GM19351 (cell line): ENCODE data around the gene C2.
"Not testable (repeated sequence)": the region's sequence is repeated elsewhere in the genome, so short reads cannot be mapped to it uniquely, and the experiment has no call there.

Experiments used
- ATAC-seq: cut with Tn5 transposase; IDR thresholded peaks from one replicate; pipeline ENCODE4 v1.9.1; 2021; ENCODE audit warnings: mild to moderate bottlenecking, moderate library complexity; ENCODE audit not compliant: unreplicated experiment

C2 gene

DNA sequence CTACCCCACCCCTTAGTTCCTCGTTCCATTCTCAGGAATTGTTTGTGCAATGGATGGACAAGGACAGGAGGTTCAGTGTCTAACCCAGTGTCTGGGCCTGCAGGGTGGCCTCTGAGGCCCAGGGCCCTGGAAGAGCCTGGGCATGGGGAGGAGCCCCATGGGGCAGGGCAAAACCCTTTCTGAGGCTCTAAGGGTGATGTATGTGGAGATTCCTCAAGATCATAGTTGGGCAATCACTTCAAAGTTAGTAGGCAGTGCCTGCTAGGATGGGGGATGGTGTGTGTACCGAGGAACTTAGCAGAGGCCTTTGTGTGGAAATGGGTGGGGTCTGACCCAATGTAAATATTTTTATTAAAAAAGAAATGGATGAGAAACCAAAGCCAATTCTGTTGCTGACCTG, 6.7 kb upstream of the C2 start:
- ATAC-seq, result no peak

DNA sequence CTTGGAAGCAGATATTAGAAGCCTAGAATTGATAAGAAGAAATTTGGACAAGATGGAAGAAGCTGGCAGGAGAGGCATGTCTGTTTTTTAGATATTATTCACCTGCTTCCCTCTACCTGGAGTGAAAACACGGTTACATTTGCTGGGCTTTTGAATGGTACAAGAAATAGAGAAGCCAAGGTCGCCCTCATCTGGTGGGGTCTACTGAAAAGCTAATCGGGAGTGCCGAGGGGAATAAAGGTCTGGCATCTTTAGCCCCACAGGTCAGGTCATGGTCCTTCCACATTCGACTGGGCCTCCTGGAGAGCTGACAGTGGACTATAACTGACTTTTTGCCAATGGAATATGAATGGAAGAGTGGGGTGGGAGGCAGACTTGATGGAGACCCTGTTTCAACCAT, 4.6 kb upstream of the C2 start:
- ATAC-seq, result no peak

DNA sequence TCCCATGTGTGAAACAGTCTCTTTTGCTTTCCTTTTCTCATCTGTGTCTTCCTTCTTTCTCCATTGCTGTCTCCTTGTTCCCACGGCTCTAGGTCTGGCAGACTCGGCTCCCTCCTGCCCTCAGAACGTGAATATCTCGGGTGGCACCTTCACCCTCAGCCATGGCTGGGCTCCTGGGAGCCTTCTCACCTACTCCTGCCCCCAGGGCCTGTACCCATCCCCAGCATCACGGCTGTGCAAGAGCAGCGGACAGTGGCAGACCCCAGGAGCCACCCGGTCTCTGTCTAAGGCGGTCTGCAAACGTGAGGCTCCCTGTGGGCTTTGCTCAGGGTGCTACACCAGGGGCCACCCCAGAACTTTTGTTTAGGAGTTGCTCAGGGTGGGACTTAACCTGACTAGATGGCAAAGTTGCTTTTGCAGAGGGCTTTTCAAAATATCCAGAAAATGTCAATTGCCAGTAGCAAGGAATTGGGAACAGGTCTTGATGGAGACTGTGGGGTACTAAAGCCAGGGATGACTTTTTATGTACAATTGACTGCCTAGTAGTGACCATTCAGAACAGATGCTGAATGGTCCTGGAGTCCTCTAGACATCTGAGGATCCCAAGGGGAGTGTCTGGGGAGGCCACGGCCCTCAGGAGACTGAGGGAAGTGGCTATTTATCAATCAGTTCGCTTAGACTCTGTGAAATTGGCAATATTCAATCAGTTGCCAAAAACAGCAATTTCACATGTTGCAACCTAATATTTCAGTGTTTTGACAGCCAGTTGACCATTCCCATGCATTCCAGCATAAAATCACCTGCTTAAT, 550 bp downstream of the C2 start:
- no peak for ATAC-seq

DNA sequence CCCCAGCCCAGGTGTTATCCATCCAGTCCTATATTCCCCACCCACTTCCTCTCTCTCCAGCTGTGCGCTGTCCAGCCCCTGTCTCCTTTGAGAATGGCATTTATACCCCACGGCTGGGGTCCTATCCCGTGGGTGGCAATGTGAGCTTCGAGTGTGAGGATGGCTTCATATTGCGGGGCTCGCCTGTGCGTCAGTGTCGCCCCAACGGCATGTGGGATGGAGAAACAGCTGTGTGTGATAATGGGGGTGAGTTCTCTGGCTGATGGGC, 1.1 kb downstream of the C2 start:
- ATAC-seq, result no peak

DNA sequence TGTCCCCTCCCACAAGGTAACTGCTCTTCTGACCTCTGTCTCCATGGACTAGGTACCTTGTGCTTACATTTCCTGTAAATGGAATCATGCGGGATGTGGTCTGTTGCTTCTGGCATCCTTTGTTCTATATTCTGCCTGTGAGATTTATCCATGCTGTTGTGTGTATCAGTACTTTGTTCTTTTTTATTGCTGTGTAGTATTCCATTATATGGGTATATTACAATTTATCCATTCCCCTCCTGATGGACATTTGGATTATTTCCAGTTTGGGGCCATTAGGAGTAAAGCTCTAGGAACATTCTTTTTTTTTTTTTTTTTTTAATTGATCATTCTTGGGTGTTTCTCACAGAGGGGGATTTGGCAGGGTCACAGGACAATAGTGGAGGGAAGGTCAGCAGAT, 3.4 kb downstream of the C2 start:
- no peak for ATAC-seq

DNA sequence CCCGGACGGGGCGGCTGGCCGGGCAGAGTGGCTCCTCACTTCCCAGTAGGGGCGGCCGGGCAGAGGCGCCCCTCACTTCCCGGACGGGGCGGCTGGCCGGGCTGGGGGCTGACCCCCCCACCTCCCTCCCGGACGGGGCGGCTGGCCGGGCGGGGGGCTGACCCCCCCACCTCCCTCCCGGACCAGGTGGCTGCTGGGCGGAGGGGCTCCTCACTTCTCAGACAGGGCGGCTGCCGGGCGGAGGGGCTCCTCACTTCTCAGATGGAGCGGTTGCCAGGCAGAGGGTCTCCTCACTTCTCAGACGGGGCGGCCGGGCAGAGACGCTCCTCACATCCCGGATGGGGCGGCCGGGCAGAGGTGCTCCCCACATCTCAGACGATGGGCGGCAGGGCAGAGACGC, 4.6 kb downstream of the C2 start:
- not testable (repeated sequence) for ATAC-seq

DNA sequence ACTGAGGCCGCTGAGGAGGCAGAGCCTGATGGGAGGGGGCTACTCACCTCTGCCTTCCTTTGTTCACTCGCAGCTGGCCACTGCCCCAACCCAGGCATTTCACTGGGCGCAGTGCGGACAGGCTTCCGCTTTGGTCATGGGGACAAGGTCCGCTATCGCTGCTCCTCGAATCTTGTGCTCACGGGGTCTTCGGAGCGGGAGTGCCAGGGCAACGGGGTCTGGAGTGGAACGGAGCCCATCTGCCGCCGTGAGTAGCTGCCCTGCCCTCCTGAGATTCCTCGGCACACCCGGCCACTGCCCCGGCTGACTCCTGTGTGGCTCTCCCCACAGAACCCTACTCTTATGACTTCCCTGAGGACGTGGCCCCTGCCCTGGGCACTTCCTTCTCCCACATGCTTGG, 6.0 kb downstream of the C2 start:
- ATAC-seq, result no peak

DNA sequence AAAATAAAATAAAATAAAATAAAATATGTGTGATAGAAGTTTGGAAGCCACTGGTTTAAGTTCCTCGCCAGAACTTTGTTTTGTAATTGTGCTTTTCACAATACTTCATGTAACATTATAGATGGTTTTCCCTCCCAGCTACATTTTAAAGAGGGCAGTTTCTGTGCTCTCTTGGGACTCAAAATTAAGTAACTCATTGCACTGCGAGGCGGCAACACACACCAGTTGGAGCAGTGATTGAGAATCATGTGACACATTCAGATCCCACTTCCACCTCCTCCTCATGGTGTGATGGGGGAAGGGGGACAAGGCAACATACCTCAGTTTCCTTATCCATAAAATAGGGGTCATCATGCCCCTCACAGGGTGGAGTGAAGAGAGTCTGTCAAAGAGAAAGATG, 7.5 kb downstream of the C2 start:
- no peak for ATAC-seq

DNA sequence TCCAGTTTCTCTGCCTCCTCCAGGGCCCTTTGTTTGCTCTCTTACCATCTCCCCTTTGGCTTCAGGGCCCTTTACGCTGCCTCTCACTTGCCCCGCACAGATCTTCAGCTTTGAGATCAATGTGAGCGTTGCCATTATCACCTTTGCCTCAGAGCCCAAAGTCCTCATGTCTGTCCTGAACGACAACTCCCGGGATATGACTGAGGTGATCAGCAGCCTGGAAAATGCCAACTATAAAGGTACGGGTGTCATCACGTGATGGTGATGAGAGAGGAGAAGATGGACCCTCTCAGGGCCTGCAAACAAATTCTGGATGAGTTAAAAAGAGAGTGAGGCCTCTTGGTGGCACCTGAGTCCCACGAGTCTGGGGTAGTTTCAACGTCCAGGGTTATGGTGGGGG, 8.3 kb downstream of the C2 start:
- ATAC-seq, result no peak

DNA sequence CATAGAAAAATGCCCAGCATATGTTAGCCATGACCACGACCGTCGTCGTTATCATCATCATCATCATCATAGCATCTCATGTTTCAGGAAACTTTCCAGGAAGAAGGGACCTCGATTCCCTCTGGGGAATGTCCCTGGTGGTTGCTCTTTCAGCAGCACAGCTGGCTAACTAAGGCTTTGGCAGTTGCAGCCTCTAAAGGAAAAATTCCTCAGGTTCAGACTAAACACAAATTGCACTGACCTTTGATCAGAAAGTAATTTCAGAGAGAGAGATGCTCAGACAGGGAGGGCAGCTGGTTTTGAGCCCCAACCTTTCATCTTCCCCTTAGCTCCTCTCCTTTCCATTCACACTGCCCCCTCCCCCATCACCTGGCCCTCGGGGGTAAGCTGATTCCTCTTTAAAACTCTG, 12.7 kb downstream of the C2 start:
- no peak for ATAC-seq

DNA sequence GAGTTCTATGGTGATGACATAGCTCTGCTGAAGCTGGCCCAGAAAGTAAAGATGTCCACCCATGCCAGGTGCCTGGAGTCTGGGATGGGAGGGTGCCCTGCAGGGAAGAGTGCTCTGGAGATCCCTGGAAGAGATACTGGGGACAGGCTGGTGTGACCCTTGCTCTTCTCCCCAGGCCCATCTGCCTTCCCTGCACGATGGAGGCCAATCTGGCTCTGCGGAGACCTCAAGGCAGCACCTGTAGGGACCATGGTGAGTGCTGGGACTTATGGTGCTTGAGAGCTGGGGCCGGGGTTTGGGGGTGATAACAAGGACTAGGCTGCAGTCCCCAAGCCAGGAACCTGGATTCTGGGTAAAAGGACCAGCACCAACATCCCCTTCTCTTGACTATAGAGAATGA, 16.2 kb downstream of the C2 start:
- ATAC-seq, result no peak

DNA sequence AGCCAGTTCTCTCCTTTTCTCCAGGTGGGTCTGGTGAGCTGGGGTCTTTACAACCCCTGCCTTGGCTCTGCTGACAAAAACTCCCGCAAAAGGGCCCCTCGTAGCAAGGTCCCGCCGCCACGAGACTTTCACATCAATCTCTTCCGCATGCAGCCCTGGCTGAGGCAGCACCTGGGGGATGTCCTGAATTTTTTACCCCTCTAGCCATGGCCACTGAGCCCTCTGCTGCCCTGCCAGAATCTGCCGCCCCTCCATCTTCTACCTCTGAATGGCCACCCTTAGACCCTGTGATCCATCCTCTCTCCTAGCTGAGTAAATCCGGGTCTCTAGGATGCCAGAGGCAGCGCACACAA, 17.6 kb downstream of the C2 start:
- no peak for ATAC-seq

DNA sequence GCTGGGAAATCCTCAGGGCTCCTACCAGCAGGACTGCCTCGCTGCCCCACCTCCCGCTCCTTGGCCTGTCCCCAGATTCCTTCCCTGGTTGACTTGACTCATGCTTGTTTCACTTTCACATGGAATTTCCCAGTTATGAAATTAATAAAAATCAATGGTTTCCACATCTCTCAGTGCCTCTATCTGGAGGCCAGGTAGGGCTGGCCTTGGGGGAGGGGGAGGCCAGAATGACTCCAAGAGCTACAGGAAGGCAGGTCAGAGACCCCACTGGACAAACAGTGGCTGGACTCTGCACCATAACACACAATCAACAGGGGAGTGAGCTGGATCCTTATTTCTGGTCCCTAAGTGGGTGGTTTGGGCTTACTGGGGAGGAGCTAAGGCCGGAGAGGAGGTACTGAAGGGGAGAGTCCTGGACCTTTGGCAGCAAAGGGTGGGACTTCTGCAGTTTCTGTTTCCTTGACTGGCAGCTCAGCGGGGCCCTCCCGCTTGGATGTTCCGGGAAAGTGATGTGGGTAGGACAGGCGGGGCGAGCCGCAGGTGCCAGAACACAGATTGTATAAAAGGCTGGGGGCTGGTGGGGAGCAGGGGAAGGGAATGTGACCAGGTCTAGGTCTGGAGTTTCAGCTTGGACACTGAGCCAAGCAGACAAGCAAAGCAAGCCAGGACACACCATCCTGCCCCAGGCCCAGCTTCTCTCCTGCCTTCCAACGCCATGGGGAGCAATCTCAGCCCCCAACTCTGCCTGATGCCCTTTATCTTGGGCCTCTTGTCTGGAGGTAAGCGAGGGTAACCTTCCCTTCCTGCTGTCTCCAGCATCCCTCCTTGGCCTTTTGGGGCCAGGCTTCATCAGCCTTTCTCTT, 18.2 kb downstream of the C2 start, which contains the start of gene CFB:
CFB (plus strand) TSS at position 589 of the 863 bp plus-strand sequence; CDS start at position 716, 127 bp downstream.
- ATAC-seq, result no peak

DNA sequence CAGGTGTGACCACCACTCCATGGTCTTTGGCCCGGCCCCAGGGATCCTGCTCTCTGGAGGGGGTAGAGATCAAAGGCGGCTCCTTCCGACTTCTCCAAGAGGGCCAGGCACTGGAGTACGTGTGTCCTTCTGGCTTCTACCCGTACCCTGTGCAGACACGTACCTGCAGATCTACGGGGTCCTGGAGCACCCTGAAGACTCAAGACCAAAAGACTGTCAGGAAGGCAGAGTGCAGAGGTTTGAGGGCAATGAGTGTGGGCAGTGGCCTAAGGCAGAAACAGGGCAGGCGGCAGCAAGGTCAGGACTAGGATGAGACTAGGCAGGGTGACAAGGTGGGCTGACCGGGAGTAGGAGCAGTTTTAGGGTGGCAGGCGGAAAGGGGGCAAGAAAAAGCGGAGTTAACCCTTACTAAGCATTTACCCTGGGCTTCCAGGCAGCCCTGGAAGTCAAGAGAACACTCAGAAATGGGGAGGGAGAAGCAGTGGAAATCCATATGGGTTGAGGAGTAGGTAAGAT, 18.9 kb downstream of the C2 start:
- ATAC-seq, result no peak

DNA sequence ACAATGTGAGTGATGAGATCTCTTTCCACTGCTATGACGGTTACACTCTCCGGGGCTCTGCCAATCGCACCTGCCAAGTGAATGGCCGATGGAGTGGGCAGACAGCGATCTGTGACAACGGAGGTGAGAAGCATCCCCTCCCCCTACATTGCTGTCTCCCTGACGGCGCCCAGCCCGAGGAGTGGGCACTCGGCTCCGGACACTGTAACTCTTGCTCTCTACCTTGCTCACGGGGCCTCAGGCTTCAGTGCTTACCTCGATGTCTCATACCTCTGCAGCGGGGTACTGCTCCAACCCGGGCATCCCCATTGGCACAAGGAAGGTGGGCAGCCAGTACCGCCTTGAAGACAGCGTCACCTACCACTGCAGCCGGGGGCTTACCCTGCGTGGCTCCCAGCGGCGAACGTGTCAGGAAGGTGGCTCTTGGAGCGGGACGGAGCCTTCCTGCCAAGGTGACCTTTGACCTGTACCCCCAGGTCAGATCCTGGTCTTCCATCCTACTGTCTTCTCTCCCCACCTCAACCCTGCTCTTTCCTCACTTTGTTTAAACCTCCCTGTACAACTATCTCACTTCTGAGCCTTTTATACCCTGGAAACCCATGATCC, 19.7 kb downstream of the C2 start:
- ATAC-seq, result no peak

DNA sequence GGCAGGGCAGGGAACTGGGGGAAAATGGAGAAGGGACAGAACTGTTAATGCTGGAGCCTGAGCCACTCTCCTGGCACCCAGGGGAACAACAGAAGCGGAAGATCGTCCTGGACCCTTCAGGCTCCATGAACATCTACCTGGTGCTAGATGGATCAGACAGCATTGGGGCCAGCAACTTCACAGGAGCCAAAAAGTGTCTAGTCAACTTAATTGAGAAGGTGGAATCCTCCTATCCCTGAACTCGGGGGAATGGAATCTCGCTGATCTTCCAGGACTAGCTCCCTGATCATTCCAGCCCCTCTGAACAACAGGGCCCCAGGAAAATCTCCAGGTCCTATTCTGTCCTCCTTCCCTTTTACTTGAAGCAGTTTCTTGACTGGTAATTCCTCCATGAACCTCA, 20.3 kb downstream of the C2 start:
- no peak for ATAC-seq

DNA sequence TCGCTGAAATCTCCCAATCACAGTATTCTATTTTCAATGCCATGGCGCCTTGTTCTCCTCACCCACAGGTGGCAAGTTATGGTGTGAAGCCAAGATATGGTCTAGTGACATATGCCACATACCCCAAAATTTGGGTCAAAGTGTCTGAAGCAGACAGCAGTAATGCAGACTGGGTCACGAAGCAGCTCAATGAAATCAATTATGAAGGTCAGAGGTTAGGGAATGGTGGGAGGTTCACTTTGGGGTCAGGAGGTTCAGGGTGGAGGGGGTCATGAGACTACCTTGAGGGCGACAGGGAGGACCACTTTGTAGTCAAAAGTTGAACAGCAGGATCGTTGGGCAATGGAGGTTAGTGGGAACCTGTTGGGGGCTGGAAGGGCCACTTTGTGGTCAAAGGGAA, 20.8 kb downstream of the C2 start:
- no peak for ATAC-seq

DNA sequence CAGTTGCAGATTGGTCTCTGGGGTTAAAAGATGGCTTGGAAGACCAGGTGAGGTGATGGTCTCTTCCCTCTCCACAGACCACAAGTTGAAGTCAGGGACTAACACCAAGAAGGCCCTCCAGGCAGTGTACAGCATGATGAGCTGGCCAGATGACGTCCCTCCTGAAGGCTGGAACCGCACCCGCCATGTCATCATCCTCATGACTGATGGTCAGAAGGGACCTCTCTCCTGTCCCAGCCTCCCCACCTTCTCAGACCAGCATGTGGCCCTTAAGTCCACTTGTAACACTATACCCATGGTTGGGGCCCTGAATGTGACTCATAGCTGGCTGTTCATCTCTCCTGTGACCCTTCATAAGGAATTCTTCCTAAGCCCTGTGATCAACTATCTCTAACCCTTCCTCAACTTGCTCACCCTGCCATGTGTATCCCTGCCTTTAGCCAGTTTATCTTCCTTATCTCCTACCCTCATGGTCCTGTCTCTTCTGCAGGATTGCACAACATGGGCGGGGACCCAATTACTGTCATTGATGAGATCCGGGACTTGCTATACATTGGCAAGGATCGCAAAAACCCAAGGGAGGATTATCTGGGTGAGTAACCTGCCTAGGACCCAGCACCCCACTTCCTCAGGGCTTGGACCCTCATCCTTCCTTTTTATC, 21.4 kb downstream of the C2 start:
- no peak for ATAC-seq

DNA sequence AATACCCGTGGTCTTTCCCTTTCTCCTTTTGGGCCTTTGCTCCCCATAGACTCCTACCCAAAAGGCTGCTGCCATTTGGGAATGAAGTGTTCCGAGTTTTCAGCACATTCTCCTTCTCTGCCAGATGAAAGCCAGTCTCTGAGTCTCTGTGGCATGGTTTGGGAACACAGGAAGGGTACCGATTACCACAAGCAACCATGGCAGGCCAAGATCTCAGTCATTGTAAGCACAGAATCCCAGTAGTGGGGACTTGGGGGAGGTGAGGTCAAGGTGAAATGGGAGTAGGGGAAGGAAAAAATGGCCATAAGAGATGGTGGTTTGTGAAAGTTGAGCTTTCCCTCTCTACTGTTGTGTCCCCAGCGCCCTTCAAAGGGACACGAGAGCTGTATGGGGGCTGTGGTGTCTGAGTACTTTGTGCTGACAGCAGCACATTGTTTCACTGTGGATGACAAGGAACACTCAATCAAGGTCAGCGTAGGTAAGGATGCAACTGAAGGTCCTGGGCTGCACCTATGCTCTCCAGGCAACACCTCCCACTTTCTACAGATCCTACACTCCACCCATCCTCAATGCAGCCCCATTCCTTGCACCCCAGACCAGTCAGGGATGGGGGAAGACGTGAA, 22.5 kb downstream of the C2 start:
- no peak for ATAC-seq

DNA sequence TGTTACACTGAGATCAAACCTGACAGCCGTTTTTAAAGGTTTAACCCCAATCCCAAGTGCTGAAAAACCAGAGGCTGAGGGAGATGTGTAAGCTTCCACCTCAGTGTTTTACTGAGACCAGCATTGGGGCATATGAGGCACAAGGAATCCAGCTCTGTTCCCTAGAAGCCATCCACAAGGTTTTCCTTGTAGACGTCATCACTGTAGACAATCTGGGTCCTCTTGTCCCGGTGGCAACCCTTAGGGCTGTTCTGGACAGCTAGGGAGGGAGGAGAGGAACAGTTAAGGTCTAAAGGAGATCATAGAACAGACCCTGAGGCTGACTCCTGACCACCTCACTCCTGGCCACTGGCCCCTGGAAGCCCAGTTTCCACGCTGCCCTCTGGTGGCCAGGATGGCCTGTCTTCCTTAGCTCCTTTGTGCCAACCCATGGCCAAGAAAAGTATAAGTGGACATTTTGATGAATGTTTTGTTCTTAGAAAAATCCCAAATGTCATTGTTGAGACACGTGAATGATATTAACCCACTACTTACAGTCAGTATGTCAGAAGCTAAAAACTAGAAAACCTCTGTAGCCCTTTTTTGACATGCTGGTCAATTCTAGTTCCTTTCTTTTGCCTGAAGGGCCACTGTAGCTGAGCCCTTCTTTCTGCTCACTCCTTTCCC, 24.8 kb downstream of the C2 start:
- no peak for ATAC-seq
